ENCODE data around the gene CAPZB. TPM values are rescaled to one million over a fixed set of nuclear protein-coding genes. Genes with fewer than 3 reads are reported as not detected.

The CAPZB gene
- total RNA-seq, 4 donors from 2014 or later, result 107 to 210 (median 119) TPM

GRCh38 chr1:19322481-19322880 lies 162.9 kb downstream of the CAPZB start:
- no peak overlapping the region for H3K4me3 ChIP-seq
- H3K4me1 ChIP-seq, result peaks cover 0 to under 1% (median 0%) of the 10 kb centered on the region in 4 donors
- TF ChIP-seq CTCF (IDR thresholded peaks at IDR 0.05) (no peak), POLR2A (IDR thresholded peaks at IDR 0.05) (no peak)
- H3K9me3 ChIP-seq, result no peaks in the 10 kb centered on the region
- no peak overlapping the region for H3K27ac ChIP-seq
- H3K27me3 ChIP-seq, result no peaks in the 10 kb centered on the region
- peaks cover 0 to 53% (median 0%) of the 10 kb centered on the region in 3 donors for H3K36me3 ChIP-seq
- no peak for DNase-seq

GRCh38 chr1:19321071-19321470 lies 164.3 kb downstream of the CAPZB start:
- TF ChIP-seq CTCF (IDR thresholded peaks at IDR 0.05), result no peak
- no peak for TF ChIP-seq POLR2A (IDR thresholded peaks at IDR 0.05)
- Histone ChIP-seq H3K36me3 (peaks cover 0 to 39% (median 0%) of the 10 kb centered on the region in 3 donors), H3K9me3 (no peaks in the 10 kb centered on the region), H3K27ac (no peak overlapping the region), H3K27me3 (no peaks in the 10 kb centered on the region), H3K4me3 (no peak overlapping the region), H3K4me1 (peaks cover 0 to 8% (median under 1%) of the 10 kb centered on the region in 4 donors)
- DNase-seq, result peak in 1 of 3 donors; percentile 3

GRCh38 chr1:19319196-19319595 lies 166.1 kb downstream of the CAPZB start:
- Histone ChIP-seq H3K27me3 (no peaks in the 10 kb centered on the region), H3K27ac (no peak overlapping the region), H3K4me3 (no peak overlapping the region), H3K4me1 (peaks cover 0 to 19% (median 11%) of the 10 kb centered on the region in 4 donors), H3K9me3 (no peaks in the 10 kb centered on the region), H3K36me3 (peaks cover 0 to 20% (median 0%) of the 10 kb centered on the region in 3 donors)
- TF ChIP-seq POLR2A (IDR thresholded peaks at IDR 0.05), result no peak
- TF ChIP-seq CTCF (IDR thresholded peaks at IDR 0.05), result no peak
- DNase-seq, result no peak

- Histone ChIP-seq H3K27ac (no peak overlapping the region), H3K4me1 (peaks cover 0 to 29% (median 21%) of the 10 kb centered on the region in 4 donors), H3K36me3 (peaks cover 0 to 12% (median 0%) of the 10 kb centered on the region in 3 donors), H3K27me3 (no peaks in the 10 kb centered on the region), H3K4me3 (no peak overlapping the region), H3K9me3 (no peaks in the 10 kb centered on the region)
- DNase-seq, result peak in 2 of 3 donors; percentile 29 to 39
- no peak for TF ChIP-seq CTCF (IDR thresholded peaks at IDR 0.05)
- TF ChIP-seq POLR2A (IDR thresholded peaks at IDR 0.05), result no peak
Observed at GRCh38 chr1:19317126-19317910, 168.0 kb downstream of the CAPZB start.

- Histone ChIP-seq H3K4me1 (peaks cover 0 to 36% (median 23%) of the 10 kb centered on the region in 4 donors), H3K27ac (peak overlapping the region in 1 of 4 donors; percentile 92), H3K36me3 (peaks cover 0 to 12% (median 0%) of the 10 kb centered on the region in 3 donors), H3K27me3 (no peaks in the 10 kb centered on the region), H3K9me3 (no peaks in the 10 kb centered on the region), H3K4me3 (peak overlapping the region in 1 of 4 donors; percentile 1)
- TF ChIP-seq CTCF (IDR thresholded peaks at IDR 0.05), result no peak
- no peak for TF ChIP-seq POLR2A (IDR thresholded peaks at IDR 0.05)
- peak; percentile 21 to 72 (median 71) for DNase-seq
Observed at GRCh38 chr1:19315378-19316198, 169.8 kb downstream of the CAPZB start.
